WERI-Rb-1 (cell line): ENCODE measurements around the gene SORL1.

Experiments
- DNase-seq: peaks from one replicate; pipeline ENCODE4 v3.0.0-alpha.2; 2020
- H3K27ac ChIP-seq: fragments of 250-450 bp; sonication (Bioruptor Pico); 2 replicates; pipeline ENCODE4 v1.5.1; 2020; ENCODE audit warnings: mild to moderate bottlenecking, moderate library complexity
- H3K27me3 ChIP-seq: fragments of 250-450 bp; sonication (Bioruptor Pico); 2 replicates; pipeline ENCODE4 v1.5.1; 2021; ENCODE audit warnings: mild to moderate bottlenecking, low read depth, moderate library complexity; ENCODE audit not compliant: insufficient read depth, severe bottlenecking
- H3K36me3 ChIP-seq: fragments of 250-450 bp; sonication (Bioruptor Pico); 2 replicates; pipeline ENCODE4 v1.5.1; 2020; ENCODE audit warnings: mild to moderate bottlenecking, moderate library complexity
- H3K4me3 ChIP-seq: 2 replicates; pipeline ENCODE4 v1.5.1; 2011; ENCODE audit warnings: low read depth, mild to moderate bottlenecking, control low read depth, low read length
- H3K9me3 ChIP-seq: fragments of 250-450 bp; sonication (Bioruptor Pico); 2 replicates; pipeline ENCODE4 v1.5.1; 2021; ENCODE audit warnings: mild to moderate bottlenecking, moderate library complexity; ENCODE audit not compliant: severe bottlenecking
- CTCF ChIP-seq: IDR thresholded peaks from 2 replicates; pipeline ENCODE4 v1.5.1; 2011; ENCODE audit warnings: low read depth, mild to moderate bottlenecking, control low read depth, inconsistent platforms, low read length

The SORL1 gene

GRCh38 chr11:121570453-121570852, 118.3 kb downstream of the SORL1 start:
- no peak overlapping the region for H3K4me3 ChIP-seq
- no peaks in the 10 kb centered on the region for H3K27me3 ChIP-seq
- no peak for TF ChIP-seq CTCF
- DNase-seq = no peak
- H3K9me3 ChIP-seq = no peaks in the 10 kb centered on the region
- no peaks in the 10 kb centered on the region for H3K36me3 ChIP-seq
- H3K27ac ChIP-seq = no peak overlapping the region

GRCh38 chr11:121571506-121571905, 119.4 kb downstream of the SORL1 start:
- no peaks in the 10 kb centered on the region for H3K36me3 ChIP-seq
- DNase-seq = no peak
- H3K9me3 ChIP-seq = no peaks in the 10 kb centered on the region
- H3K27me3 ChIP-seq = no peaks in the 10 kb centered on the region
- no peak for TF ChIP-seq CTCF
- no peak overlapping the region for H3K4me3 ChIP-seq
- no peak overlapping the region for H3K27ac ChIP-seq

- peak; percentile 29 for DNase-seq
- H3K4me3 ChIP-seq = no peak overlapping the region
- H3K27me3 ChIP-seq = no peaks in the 10 kb centered on the region
- no peak for TF ChIP-seq CTCF
- H3K9me3 ChIP-seq = no peaks in the 10 kb centered on the region
- no peak overlapping the region for H3K27ac ChIP-seq
- H3K36me3 ChIP-seq = no peaks in the 10 kb centered on the region
Measured at GRCh38 chr11:121572571-121573059, 120.5 kb downstream of the SORL1 start.

- no peak for TF ChIP-seq CTCF
- Histone ChIP-seq H3K9me3 (no peaks in the 10 kb centered on the region), H3K36me3 (no peaks in the 10 kb centered on the region), H3K27me3 (no peaks in the 10 kb centered on the region), H3K27ac (no peak overlapping the region), H3K4me3 (no peak overlapping the region)
- DNase-seq = no peak
Measured at GRCh38 chr11:121574801-121575200, 122.7 kb downstream of the SORL1 start.

GRCh38 chr11:121575250-121575962, 123.3 kb downstream of the SORL1 start:
- H3K36me3 ChIP-seq = no peaks in the 10 kb centered on the region
- no peak overlapping the region for H3K27ac ChIP-seq
- no peaks in the 10 kb centered on the region for H3K27me3 ChIP-seq
- H3K4me3 ChIP-seq = no peak overlapping the region
- TF ChIP-seq CTCF = no peak
- peak; percentile 16 for DNase-seq
- peaks cover 3% of the 10 kb centered on the region for H3K9me3 ChIP-seq

GRCh38 chr11:121575963-121576290, 123.8 kb downstream of the SORL1 start:
- no peak for DNase-seq
- no peaks in the 10 kb centered on the region for H3K36me3 ChIP-seq
- peaks cover 3% of the 10 kb centered on the region for H3K9me3 ChIP-seq
- no peak for TF ChIP-seq CTCF
- H3K27me3 ChIP-seq = no peaks in the 10 kb centered on the region
- no peak overlapping the region for H3K4me3 ChIP-seq
- H3K27ac ChIP-seq = no peak overlapping the region
